Stimulated activated CD4-positive, alpha-beta T cell treated with anti-CD3 and anti-CD28 coated beads, Interleukin-1b, Interleukin-23, amount 100 ng/mL, for 48 hours (primary cell): ENCODE results near the gene ARMC9.
A peak's percentile ranks its signal among the peaks of the same experiment; 100 is the strongest.

Source experiments
- DNase-seq: peaks from one replicate; pipeline ENCODE4 v3.0.0-alpha.2; 2020

ARMC9 gene

DNA sequence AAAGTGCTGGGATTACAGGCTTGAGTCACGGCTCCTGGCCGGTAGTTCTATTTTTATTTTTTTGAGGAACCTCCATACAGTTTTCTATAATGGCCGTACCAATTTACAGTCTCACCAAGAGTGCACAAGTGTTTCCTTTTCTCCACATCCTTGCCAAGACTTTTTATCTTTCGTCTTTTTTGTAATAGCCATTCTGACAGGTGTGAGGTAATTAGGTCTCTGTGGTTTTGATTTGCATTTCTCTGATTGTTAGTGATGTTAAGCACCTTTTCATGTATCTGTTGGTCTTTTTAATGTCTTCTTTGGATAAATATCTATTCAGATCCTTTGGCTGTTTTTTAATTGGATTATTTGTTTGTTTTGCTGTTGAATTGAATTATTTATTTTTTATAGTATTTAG is 9.3 kb downstream of the ARMC9 start:
- no peak for DNase-seq

DNA sequence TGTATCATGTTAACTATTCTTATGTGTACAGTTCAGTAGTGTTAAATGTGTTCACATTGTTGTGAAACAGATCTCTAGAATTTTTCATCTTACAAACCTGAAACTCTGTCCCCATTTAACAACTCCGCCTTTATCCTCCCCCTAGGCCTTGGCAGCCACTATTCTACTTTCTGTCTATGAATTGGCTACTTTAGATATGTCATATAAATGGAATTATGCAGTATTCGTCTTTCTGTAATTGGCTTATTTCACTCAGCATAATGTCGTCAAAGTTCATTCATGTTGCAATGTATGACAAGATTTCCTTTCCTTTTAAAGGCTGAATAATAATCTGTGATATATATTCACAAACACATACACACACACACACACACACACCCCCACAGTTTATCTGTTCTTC is 12.4 kb downstream of the ARMC9 start:
- no peak for DNase-seq

DNA sequence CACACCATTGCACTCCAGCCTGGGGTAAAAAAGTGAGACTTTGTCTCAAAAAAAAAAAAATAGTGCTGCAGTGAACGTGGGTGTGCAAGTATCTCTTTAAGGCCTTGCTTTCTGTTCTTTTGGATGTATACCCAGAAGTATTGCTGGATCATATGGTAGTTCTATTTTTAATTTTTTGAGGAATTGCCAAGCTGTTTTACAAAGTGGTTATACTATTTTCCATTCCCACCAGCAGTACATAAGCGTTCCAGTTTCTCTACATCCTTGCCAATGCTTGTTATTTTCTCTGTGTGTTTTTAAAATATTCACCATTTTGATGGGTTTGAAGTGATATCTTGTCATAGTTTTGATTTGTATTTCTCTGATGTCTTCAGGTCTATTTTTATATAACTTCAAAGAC is 13.1 kb downstream of the ARMC9 start:
- DNase-seq: no peak

DNA sequence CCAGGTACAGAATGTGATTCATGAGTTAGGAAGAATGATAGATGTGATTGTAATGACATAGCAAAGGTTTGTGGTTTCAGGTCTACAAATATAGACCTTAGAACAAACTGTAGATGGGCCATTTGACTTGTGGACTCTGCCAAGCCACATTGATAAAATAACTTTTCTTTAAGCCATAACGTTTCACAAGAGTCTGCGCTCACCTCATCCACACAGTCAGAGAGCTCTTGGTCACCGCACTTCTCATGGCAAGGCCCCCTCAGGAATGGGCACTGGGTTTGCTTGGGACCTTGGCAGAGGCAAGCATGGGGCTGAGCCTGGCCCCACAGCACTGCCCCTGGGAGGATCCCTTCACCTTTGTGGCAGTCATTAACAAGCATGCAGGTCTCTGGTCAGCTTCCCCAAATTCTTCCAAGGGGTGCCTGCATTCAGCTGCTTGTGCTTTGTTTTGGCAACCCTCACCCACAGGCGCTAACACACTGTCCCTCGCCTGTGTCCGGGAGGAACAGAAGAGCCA is 14.0 kb downstream of the ARMC9 start:
- no peak for DNase-seq

DNA sequence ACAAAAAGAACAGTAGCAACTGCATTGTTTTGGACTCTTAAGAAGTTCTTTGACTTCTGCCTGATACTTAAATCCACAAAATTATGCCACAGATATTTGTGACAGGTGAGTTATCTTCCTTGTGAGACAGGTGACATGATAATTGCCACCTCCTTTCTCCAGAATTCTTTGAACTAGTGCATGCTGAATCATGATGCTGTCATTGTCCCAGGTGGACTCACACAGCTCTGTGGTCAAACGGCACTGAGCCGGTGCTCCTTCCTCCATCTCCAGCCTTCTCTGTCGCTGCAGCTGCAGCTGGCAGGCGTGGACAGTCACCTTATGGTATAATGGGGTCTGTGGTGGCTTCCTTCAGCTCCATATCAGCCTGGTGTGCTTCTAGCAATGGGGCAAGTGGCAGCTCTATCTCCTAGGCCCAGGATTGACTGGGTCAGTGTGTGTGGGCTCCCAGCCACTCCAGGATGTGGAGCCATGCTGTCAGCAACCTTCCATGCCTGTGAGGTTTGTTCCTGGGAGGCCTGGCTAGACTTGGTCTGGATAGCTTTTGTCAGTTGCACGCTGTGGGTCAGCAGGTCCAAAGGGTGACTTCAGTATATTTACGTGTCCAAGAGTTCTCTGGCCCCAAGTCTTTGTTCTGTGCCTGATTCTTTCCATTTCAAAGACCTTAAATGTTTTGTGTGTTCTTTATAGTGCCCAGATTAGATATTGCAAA is 15.7 kb downstream of the ARMC9 start:
- no peak for DNase-seq

DNA sequence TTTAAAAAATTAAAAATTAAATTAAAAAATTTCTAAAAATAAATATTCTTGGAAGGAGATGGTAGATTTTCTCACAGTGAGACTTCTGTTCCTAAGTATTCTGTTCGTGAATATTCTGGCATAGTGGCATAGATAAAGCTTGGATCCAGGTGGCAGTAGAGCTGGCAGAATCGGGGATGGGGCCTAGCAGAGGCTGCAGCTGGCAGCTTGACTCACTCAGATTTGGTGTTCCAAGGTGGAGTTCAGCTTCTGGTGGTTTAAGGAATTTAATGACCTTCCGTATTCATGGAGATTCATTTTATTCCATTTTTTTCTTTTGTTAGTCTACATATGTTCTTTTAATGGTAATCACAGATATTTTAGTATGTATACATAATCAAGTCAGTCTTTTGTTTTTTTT is 19.9 kb downstream of the ARMC9 start:
- no peak for DNase-seq

DNA sequence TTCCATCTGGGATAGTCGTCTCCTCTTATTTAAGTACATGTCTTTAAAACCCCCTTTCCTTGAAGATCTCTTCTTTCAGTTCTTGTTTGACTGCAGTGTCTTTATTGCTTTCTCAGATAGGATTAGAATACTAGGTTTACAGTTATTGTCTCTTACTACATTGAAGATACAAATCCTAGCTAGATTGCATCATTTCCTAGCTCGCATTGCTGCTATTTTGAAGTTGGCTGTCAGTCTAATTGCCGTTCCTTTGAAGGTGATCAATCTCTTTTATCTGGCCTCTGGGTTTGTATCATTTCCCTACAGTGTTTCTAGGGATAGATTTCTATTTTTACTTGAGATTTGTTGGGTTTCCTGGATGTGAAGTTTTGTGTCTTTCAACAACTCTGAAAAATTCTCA is 20.9 kb downstream of the ARMC9 start:
- no peak for DNase-seq

DNA sequence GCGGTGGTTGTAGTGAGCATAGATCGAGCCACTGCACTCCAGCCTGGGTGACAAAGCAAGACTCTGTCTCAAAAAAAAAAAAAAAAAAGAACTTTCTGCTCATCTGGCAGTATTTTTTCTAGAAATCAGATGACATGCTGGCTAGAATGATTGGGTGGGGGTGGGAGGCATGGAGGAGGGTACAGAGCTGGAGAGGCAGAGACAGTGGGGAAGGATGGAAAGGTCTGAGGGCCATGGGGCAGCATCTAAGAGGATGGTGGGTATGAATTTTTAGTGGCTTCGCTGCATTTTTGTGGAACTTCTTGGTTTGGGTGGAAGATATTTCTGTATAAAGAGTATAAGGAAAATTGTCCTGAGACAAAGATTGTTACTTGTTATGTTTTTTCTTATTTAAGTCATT is 23.3 kb downstream of the ARMC9 start:
- DNase-seq: no peak

DNA sequence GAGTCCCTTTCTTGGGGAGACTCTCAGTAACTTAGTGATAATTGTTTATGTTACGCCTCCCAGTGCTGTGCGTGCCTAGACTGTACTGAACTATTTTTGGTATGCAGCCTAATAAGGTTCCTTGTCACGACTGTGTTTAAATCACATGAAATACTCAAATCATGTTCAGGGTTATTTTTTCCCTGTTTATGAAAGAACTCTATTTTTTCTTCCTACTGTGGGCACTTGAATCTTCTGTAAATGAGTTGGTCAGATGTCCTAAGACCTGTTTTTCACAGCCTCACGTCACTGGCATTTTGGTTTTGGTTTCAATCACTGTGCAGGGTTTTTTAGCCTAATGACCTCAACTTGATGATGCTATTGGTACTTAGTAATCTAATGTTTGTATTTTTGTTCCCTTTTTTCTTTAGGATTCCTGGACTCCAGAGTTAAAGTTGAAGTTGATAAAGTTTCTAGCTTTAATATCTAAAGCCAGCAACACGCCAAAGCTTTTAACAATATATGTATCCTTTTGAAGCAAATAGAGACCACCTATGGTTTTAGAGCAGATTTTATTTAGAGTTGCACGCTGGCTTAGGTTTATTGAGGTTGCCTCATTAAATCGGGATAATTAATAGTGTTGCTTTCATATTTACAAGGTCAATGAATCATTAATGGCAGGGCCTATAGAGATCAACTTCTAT is 24.0 kb downstream of the ARMC9 start:
- no peak for DNase-seq

DNA sequence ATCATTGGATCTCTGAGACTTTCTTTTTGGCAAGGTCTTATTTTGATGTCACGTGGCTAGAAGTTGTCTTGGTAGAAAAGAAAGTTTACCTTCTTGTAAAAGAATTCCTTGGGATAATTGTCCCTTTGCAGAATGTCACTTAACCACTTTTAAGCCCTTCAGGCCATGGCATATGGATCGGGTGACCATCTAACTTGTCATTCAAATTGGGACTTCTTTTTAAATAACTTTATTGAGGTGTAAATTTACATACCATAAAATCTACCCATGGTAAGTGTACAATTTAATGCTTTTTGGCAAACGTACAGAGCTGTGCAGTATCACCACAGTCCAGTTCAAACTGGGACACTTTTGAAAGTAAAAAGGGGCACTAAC is 24.6 kb downstream of the ARMC9 start:
- DNase-seq: no peak

DNA sequence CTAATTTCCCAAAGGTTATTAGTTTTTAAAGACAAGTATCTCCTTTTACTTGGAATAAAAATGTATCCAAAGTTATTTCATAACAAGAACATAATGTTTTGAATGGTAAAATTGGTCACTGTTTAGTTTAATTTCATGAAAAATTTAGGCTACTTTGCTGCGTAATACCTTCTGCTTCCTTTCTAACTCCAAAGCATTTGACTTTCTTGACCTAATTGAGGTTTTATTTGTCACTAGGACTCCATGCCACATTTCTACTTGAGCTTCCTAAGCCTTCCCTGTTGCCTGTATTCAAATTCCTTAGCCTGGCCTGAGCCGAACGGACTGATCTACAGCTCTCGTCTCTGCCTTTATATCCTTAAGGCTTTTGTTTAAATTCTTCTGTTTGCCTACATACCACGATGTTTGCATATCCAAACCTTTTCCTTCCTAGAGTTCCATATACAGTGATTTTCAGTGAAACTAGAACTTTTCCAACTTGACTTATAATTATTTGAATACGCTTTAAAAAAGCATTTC is 25.1 kb downstream of the ARMC9 start:
- DNase-seq: no peak

DNA sequence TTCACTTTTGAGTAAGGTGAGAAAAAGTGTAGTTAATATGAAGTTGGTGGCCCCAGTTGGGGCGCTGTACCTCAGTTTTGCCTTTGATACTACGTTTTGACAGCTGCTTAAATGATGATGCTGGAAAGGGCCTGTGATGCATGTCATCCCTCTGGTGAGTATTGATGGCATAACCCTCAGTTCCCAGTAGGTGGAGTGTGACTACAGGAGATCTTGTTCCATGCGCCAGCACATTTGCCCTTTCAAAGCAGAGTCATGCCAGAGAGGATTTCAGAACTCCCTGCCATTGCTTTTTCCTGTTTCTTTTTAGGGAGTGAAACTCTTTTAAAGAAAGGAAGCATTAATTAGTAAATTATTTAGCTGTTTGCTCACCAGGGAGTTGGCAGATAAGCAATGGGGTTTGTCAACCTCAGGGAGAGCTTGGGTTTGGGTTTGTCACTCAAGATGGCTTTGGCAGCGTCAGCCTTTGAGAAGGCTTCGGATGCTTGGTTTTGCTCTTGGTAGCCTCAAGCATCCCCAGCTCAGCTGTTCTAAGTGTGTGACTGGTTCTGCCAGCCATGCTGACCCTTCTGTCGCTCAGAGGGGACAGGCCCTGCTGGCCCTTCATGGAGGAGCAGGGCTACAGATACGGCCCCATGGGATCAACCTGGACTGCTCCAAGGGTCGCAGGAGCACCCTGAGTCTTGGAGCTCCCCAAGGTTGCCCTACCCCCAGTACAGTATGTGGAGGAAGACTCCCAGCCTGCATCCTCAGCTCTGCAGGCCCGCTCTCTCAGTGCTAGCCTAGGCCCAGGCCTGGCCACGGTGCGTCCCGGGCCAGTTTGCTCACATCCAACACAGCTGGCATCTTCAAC is 29.1 kb downstream of the ARMC9 start:
- peak; percentile 42 for DNase-seq

DNA sequence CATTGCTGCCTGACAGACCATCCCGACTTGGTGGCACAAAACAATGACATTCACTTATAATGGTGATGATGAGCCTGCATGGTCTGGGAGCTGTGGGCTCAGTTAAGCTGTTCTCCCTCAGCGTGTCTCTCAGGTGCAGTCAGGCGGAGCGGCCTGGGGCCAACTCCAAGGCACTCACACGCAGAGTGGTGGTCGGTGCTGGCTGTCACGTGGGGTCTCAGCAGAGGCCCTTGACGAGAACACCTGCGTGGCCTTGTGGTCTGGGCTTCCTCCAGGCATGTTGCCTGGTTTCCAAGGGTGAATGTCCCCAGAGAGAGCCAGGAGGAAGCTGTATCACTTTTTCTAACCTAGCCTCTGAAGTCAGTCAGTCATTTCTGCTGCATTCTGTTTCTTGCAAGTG is 29.8 kb downstream of the ARMC9 start:
- no peak for DNase-seq

DNA sequence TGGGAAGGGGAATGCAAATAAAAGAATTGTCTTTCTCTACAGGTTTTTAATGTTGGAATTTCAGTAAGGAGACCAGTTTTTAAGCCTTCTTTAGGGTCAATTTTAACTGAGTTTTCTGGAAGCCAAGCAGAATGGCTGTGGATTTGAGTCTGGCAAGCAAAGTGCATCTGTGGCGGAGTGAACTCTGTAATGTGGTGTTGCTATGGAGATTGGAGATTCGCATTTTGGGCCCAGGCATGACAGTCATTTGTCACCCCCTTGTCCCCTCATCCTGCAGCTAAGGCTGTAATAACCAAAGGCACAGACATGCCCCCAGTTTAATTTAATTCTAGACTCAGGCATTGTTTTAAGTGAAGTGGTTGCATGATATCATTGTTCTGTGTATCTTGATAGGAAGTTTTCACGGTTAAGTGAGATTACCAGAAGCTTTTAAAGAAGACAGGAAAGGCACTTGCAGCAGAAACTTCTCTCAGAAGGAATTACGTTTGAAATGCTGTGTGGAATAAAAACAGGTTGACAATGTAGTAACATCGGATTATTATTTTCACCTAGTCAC is 30.6 kb downstream of the ARMC9 start:
- DNase-seq: no peak

DNA sequence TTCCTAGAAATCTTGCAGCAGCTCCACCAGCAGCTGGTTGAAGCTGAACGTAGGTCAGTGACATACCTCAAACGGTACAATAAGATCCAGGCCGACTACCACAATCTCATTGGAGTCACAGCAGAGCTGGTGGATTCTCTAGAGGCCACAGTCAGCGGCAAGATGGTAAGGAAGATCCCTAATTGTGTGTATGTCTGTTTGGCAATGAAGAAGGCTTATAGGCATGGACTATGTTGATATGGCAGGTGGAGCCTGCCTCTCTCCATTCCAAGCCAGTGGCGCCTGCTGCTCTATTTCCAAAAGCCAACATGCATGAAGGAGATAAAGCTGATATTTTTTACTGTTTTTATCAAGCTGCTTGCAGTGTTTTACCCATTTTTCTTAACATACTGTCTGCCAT is 36.8 kb downstream of the ARMC9 start:
- DNase-seq: no peak

DNA sequence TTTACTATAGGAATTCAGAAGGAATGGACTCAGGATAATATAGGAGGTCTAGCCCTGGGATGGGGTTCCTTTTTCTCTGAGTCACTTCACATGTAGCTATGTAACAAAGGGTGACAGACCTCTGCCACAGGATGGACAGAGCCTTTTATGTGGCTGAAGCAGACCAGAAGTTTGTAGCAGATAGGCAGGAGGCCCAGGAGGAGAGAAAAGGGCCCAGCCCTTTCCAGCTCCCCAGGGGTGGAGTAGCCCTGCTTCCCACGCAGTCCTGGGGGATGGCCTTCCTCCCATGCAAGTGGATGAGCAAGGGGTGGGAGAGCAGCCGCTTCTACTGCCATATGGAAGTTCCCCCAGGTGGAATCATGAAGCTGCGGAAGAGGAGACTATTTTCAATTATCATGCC is 40.3 kb downstream of the ARMC9 start:
- no peak for DNase-seq

DNA sequence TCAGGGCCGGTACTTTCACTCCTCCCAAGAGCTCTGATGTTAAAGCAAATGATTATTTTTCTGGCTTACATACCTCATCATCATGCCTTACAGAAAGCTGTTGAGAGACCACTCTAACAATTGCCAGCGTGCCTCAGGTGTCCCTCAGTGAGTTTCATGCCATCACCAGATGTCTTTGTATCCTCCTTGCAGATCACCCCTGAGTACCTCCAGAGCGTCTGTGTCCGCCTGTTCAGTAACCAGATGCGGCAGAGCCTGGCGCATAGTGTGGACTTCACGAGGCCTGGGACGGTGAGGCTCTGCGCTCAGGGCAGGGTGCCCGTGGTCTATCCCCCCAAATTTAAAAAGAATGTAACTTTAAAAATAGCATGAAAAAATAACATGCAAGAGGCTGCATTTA is 41.3 kb downstream of the ARMC9 start:
- DNase-seq: no peak

DNA sequence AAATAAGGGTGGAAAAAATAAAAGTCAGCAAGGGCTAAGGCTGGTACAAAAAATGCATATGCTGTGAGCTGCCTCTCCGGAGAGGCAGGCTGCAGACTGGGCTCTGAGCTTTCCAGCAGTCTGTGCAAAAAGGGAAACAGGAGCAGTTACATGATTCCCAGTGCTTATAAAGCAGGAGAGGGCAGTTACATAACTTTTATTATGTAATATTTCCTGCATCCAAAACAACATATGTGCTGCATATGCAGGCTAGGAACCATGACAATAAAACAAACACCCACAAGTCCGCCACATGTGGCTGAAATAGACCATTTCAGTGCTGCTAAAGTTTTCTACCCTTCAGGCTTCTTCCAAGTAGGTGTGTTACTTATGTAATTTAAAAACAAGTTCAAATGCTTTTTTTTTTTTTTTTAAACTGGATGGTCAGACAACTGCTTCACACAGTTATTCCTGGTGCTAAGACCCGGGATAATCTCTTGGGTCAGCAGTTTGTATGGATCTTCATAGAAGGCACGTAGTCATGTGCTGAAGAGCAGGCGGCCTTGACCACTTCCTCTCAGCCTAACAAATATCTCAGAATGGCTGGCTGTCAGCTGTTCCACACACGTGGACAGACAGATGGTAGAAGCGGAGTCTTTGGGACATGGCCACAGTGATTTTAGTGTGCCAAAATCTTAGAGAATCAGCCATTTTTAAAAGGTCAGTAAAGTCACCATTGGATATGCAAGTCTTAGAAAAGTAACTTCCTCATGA is 43.5 kb downstream of the ARMC9 start:
- no peak for DNase-seq

DNA sequence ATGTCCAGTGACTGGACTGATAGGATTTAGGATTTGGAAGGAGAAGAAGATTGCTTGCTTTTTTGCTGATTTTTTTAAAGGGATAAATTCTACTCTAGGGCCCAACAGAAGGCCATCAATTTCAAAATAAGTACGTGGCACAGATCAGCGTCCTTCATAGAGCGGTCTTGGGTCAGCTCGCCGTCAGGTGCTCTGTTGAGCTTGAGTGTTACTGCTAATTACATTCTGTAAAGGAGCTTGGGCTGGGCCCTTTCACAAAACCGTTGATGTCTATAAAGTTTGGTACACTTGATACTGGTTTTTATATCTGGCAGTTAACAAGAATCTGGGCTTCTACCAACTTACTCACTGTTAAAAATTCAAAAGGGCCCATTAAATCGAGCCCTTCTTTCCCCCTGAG is 45.4 kb downstream of the ARMC9 start:
- no peak for DNase-seq

DNA sequence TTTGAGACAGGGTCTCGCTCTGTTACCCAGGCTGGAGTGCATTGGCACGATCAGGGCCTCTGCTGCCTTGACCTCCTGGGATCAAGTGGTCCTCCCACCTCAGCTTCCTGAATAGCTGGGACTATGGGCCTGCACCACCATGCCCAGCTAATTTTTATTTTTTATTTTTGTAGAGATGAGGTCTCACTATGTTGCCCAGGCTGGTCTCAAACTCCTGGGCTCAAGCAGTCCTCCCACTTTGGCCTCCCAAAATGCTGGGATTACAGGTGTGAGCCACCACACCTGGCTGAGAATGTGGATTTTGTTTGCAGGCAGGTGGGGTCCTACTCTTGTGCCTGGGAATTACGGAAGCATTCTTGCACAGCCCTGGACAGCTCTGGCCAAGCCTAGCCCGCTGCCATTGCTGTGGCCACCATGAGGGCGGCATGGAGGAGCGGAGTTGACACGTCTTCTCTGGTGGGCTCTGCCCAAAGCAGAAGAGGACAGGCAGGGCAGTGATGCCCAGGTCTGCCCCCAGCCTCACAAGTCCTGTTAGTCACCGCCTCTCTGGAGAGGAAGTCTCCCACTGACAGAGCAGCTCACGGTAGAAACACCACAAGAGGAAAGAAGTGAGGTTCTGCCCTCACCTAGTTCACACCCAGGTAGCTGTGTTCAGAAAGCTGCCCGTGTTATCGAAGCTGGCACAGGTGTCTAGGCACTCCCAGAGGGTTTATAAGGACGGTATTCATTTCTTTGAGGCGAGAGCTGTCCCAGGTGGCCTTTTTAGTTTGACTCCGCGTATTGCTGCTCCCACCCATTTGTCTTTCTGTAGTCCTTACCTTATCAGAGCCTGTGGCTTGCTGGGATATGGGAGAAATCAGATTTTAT is 46.2 kb downstream of the ARMC9 start:
- DNase-seq: no peak
